Mesendoderm (in vitro differentiated cells): ENCODE results near the gene COL3A1.
A peak's percentile ranks its signal among the peaks of the same experiment; 100 is the strongest.

Experiments
- DNase-seq: peaks from one replicate; pipeline ENCODE4 v3.0.0; 2013
- H2AK5ac ChIP-seq: 2 replicates; pipeline ENCODE4 v1.6.1; 2013; ENCODE audit warnings: low read length, inconsistent platforms
- H2BK120ac ChIP-seq: 2 replicates; pipeline ENCODE4 v1.6.1; 2013; ENCODE audit warnings: low read depth, mild to moderate bottlenecking, low read length, moderate library complexity, mixed read lengths
- H2BK15ac ChIP-seq: replicated peaks from 2 replicates; pipeline ENCODE4 v1.6.1; 2013; ENCODE audit warnings: low read depth, mild to moderate bottlenecking, moderate library complexity
- H2BK5ac ChIP-seq: 2 replicates; pipeline ENCODE4 v1.6.1; 2013; ENCODE audit warnings: low read length, inconsistent platforms
- H3K18ac ChIP-seq: 2 replicates; pipeline ENCODE4 v1.6.1; 2013; ENCODE audit warnings: mild to moderate bottlenecking, low read length, mixed read lengths
- H3K23ac ChIP-seq: one replicate; pipeline ENCODE4 v1.6.1; 2013; ENCODE audit warnings: low read length
- H3K27ac ChIP-seq: 2 replicates; pipeline ENCODE4 v1.5.1; 2013; ENCODE audit warnings: low read depth, mild to moderate bottlenecking, inconsistent platforms, low read length, moderate library complexity
- H3K27me3 ChIP-seq: 2 replicates; pipeline ENCODE4 v1.6.1; 2013; ENCODE audit warnings: low read length, control low read depth, mild to moderate bottlenecking, inconsistent platforms; ENCODE audit not compliant: insufficient read depth, poor library complexity
- H3K36me3 ChIP-seq: 2 replicates; pipeline ENCODE4 v1.6.1; 2013; ENCODE audit warnings: low read length, inconsistent platforms; ENCODE audit not compliant: control insufficient read depth, insufficient read depth
- H3K4ac ChIP-seq: one replicate; pipeline ENCODE4 v1.6.1; 2013; ENCODE audit warnings: low read depth, mild to moderate bottlenecking, low read length, moderate library complexity
- H3K4me1 ChIP-seq: 2 replicates; pipeline ENCODE4 v1.6.1; 2013; ENCODE audit warnings: low read depth, low read length, inconsistent platforms; ENCODE audit not compliant: control insufficient read depth
- H3K4me2 ChIP-seq: 2 replicates; pipeline ENCODE4 v1.6.1; 2013; ENCODE audit warnings: low read length
- H3K4me3 ChIP-seq: 2 replicates; pipeline ENCODE4 v1.5.1; 2013; ENCODE audit warnings: mild to moderate bottlenecking, low read length
- H3K56ac ChIP-seq: one replicate; pipeline ENCODE4 v1.6.1; 2013; ENCODE audit warnings: low read length
- H3K79me1 ChIP-seq: 2 replicates; pipeline ENCODE4 v1.6.1; 2013; ENCODE audit warnings: low read length, inconsistent platforms
- H3K79me2 ChIP-seq: 2 replicates; pipeline ENCODE4 v1.6.1; 2013; ENCODE audit warnings: mild to moderate bottlenecking, low read length; ENCODE audit not compliant: control insufficient read depth, insufficient read depth
- H3K9ac ChIP-seq: 2 replicates; pipeline ENCODE4 v1.6.1; 2013; ENCODE audit warnings: low read length, inconsistent platforms
- H4K5ac ChIP-seq: one replicate; pipeline ENCODE4 v1.6.1; 2013; ENCODE audit warnings: low read length
- H4K8ac ChIP-seq: one replicate; pipeline ENCODE4 v1.6.1; 2013; ENCODE audit warnings: low read depth, mild to moderate bottlenecking, control low read depth, low read length, moderate library complexity
- WGBS: extraction: QIAGEN DNeasy Blood & Tissue Kit; methylation state at CpG from one replicate; pipeline ENCODE4 v1.1.7; 2013; ENCODE audit warnings: low lambda C conversion rate, missing lambda C conversion rate; ENCODE audit not compliant: insufficient coverage; ENCODE audit errors: extremely low coverage; 5-methylcytosine and 5-hydroxymethylcytosine counted together

COL3A1 gene

GRCh38 chr2:189013671-189014448, 39.7 kb downstream of the COL3A1 start:
- no peak overlapping the region for H2BK15ac ChIP-seq
- no peak overlapping the region for H4K5ac ChIP-seq
- H2AK5ac ChIP-seq: no peak overlapping the region
- no peaks in the 10 kb centered on the region for H3K27me3 ChIP-seq
- H3K4ac ChIP-seq: no peak overlapping the region
- H3K4me1 ChIP-seq: no peaks in the 10 kb centered on the region
- H2BK5ac ChIP-seq: no peak overlapping the region
- H3K36me3 ChIP-seq: no peaks in the 10 kb centered on the region
- H3K4me2 ChIP-seq: no peak overlapping the region
- WGBS: no CpG with 5 or more reads among the region's 2 CpGs
- no peak overlapping the region for H4K8ac ChIP-seq
- no peaks in the 10 kb centered on the region for H3K79me2 ChIP-seq
- no peak overlapping the region for H3K56ac ChIP-seq
- H3K9ac ChIP-seq: no peak overlapping the region
- no peak overlapping the region for H3K27ac ChIP-seq
- H3K18ac ChIP-seq: no peak overlapping the region
- H3K79me1 ChIP-seq: no peaks in the 10 kb centered on the region
- no peak for DNase-seq
- H3K23ac ChIP-seq: no peak overlapping the region
- H2BK120ac ChIP-seq: no peak overlapping the region
- no peak overlapping the region for H3K4me3 ChIP-seq

- Histone ChIP-seq H3K4me3 (no peak overlapping the region), H3K27ac (no peak overlapping the region), H3K36me3 (no peaks in the 10 kb centered on the region), H3K4me2 (no peak overlapping the region), H2BK5ac (no peak overlapping the region), H2BK120ac (no peak overlapping the region), H3K79me2 (no peaks in the 10 kb centered on the region), H3K27me3 (no peaks in the 10 kb centered on the region), H3K56ac (no peak overlapping the region), H3K9ac (no peak overlapping the region), H3K4ac (no peak overlapping the region), H2BK15ac (no peak overlapping the region), H3K79me1 (no peaks in the 10 kb centered on the region), H3K23ac (no peak overlapping the region), H3K4me1 (no peaks in the 10 kb centered on the region), H4K5ac (no peak overlapping the region), H4K8ac (no peak overlapping the region), H2AK5ac (no peak overlapping the region), H3K18ac (no peak overlapping the region)
- no peak for DNase-seq
- WGBS: no CpG with 5 or more reads among the region's 2 CpGs
Measured at GRCh38 chr2:189014449-189015138, 40.4 kb downstream of the COL3A1 start.

GRCh38 chr2:189015359-189015758, 41.2 kb downstream of the COL3A1 start:
- H4K8ac ChIP-seq: no peak overlapping the region
- WGBS: 100% methylated on average over 1 of the region's 1 CpG

GRCh38 chr2:189016311-189016861, 42.2 kb downstream of the COL3A1 start:
- no peak overlapping the region for H2BK15ac ChIP-seq
- no peak overlapping the region for H3K4me3 ChIP-seq
- H3K23ac ChIP-seq: no peak overlapping the region
- no peaks in the 10 kb centered on the region for H3K36me3 ChIP-seq
- no peak overlapping the region for H2AK5ac ChIP-seq
- no peak overlapping the region for H2BK5ac ChIP-seq
- no peaks in the 10 kb centered on the region for H3K79me2 ChIP-seq
- H3K56ac ChIP-seq: no peak overlapping the region
- DNase-seq: no peak
- H3K27me3 ChIP-seq: no peaks in the 10 kb centered on the region
- no peak overlapping the region for H3K18ac ChIP-seq
- no peak overlapping the region for H3K9ac ChIP-seq
- no peak overlapping the region for H3K4me2 ChIP-seq
- no peak overlapping the region for H4K8ac ChIP-seq
- no peak overlapping the region for H2BK120ac ChIP-seq
- no peak overlapping the region for H3K4ac ChIP-seq
- H4K5ac ChIP-seq: no peak overlapping the region
- H3K27ac ChIP-seq: no peak overlapping the region
- no peaks in the 10 kb centered on the region for H3K79me1 ChIP-seq
- no peaks in the 10 kb centered on the region for H3K4me1 ChIP-seq

More at GRCh38 chr2:189015359-189015758, 41.2 kb downstream of the COL3A1 start:
- Histone ChIP-seq H3K4me2 (no peak overlapping the region), H2BK15ac (no peak overlapping the region), H2BK120ac (no peak overlapping the region), H3K4me3 (no peak overlapping the region), H3K36me3 (no peaks in the 10 kb centered on the region), H3K79me1 (no peaks in the 10 kb centered on the region), H3K23ac (no peak overlapping the region), H2AK5ac (no peak overlapping the region), H3K56ac (no peak overlapping the region), H3K27ac (no peak overlapping the region), H3K4me1 (no peaks in the 10 kb centered on the region), H3K18ac (no peak overlapping the region), H3K9ac (no peak overlapping the region), H4K5ac (no peak overlapping the region), H3K27me3 (no peaks in the 10 kb centered on the region), H2BK5ac (no peak overlapping the region), H3K4ac (no peak overlapping the region), H3K79me2 (no peaks in the 10 kb centered on the region)
- DNase-seq: peak; percentile 27

- no peak for DNase-seq
- Histone ChIP-seq H4K8ac (no peak overlapping the region), H3K27ac (no peak overlapping the region), H3K27me3 (no peaks in the 10 kb centered on the region), H3K56ac (no peak overlapping the region), H3K18ac (no peak overlapping the region), H3K23ac (no peak overlapping the region), H3K79me2 (no peaks in the 10 kb centered on the region), H2BK5ac (no peak overlapping the region), H3K4me2 (no peak overlapping the region), H4K5ac (no peak overlapping the region), H2BK15ac (no peak overlapping the region), H3K4me1 (no peaks in the 10 kb centered on the region), H2AK5ac (no peak overlapping the region), H3K79me1 (no peaks in the 10 kb centered on the region), H3K9ac (no peak overlapping the region), H3K4ac (no peak overlapping the region), H2BK120ac (no peak overlapping the region), H3K4me3 (no peak overlapping the region), H3K36me3 (no peaks in the 10 kb centered on the region)
Measured at GRCh38 chr2:189018631-189019030, 44.5 kb downstream of the COL3A1 start.
